Astrocyte (in vitro differentiated cells and primary cell): ENCODE data around the gene CBX7.

Experiments
- EZH2 ChIP-seq: IDR thresholded peaks from 2 replicates; pipeline ENCODE4 v1.6.1; 2012; ENCODE audit warnings: mild to moderate bottlenecking, low read length, inconsistent platforms; ENCODE audit not compliant: insufficient read depth
- TF ChIP-seq, protein P1 (sequence below): IDR thresholded peaks from 2 replicates; pipeline ENCODE4 v1.5.1; 2011; ENCODE audit warnings: low read depth, mild to moderate bottlenecking, inconsistent platforms, low read length, moderate library complexity; ENCODE audit not compliant: insufficient read depth

DNA sequence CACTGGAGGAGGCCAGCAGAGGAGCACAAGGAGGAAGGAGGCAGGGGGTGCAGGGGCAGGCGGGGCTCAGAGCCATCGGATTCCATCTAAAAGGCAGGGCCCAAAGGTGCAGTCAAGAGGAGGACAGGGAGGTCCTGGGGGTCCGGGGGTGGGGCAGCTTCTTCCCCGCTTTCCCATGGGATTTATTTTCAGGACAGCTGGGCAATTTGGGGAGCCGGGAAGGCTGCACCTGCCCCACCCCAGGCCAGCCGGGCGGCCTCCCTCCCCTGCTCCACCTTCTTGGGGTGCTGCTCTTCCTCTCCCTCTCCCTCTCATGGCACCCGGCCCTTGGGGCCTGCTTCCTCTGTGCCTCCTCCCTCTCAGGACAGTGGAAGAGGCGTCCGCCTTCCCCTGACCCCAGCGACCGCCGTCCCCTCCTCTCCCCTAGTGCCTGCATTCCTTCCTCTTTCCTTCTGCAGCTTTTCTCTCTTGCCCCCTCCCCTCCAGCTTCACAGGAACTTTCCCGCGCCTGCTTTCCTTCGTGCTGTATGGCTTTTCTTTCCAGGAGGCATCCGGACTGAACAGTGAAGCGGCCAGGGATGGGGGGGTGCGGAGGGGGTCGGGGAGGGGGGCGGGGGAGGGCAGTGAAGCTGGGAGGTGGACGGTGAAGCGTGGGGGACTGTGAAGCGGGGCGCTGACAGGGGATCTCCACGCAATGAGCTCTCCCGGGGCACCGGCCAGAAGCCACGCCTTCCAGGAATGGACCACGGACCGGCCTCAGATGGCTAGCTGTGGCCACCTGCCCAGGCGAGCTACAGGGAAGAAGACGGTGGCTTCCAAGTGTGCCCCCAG, 28.5 kb downstream of the CBX7 start:
- TF ChIP-seq, protein P1, sequence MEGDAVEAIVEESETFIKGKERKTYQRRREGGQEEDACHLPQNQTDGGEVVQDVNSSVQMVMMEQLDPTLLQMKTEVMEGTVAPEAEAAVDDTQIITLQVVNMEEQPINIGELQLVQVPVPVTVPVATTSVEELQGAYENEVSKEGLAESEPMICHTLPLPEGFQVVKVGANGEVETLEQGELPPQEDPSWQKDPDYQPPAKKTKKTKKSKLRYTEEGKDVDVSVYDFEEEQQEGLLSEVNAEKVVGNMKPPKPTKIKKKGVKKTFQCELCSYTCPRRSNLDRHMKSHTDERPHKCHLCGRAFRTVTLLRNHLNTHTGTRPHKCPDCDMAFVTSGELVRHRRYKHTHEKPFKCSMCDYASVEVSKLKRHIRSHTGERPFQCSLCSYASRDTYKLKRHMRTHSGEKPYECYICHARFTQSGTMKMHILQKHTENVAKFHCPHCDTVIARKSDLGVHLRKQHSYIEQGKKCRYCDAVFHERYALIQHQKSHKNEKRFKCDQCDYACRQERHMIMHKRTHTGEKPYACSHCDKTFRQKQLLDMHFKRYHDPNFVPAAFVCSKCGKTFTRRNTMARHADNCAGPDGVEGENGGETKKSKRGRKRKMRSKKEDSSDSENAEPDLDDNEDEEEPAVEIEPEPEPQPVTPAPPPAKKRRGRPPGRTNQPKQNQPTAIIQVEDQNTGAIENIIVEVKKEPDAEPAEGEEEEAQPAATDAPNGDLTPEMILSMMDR = no peak
- TF ChIP-seq EZH2 = no peak
